ENCODE results near the gene MCM3AP.

Gene MCM3AP

DNA sequence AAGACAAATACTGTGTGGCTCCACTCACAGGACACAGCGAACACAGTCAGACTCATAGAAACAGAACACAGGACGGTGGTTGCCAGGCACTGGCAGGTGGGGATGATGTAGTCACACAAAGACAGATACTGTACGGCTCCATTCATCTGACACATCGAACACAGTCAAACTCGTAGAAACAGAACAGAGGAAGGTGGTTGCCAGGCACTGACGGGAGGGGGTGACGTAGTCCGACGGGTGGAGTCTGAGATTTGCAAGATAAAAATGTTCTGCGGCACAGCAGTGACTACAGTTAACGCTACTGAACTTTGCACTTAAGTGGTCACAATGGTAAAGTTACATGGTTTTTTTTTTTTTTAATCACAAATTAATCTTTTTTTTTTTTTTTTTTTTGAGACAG lies 19.5 kb upstream of the MCM3AP start:
- Histone ChIP-seq H3K9me3 (replicated peaks in 1 of 11) (no peaks in the 10 kb centered on the region), H3K4me2 (no peak overlapping the region), H3K4me3 (no peak overlapping the region), H3K27me3 (no peaks in the 10 kb centered on the region), H3K27ac (no peak overlapping the region), H3K36me3 (peaks cover 21 to 95% (median 94%) of the 10 kb centered on the region in 11 experiments), H3K4me1 (no peaks in the 10 kb centered on the region), H4K20me1 (peaks cover 0 to 50% (median 0%) of the 10 kb centered on the region in 11 experiments; a peak in 7 of 22 replicates), H3K9ac (no peak overlapping the region)
- no peak for TF ChIP-seq Cebpa-rat (IDR thresholded peaks at IDR 0.05)

DNA sequence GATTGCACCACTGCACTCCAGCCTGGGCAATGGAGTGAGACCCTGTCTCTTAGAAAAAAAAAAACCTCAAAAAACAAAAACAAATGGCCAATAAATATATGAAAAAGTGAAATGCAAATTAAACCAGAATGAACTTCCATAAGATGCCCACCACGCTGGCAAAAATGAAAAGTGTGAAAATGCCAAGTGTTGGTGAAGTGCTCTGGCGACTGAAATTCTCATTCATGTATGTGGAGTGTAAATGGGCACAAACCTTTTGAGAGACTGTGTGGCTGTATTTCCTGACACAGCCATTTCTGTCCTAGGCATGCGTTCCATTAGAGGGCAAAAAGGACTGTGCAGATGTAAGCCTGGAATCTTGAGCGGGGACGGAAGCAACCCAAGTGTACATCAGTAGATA lies 19.0 kb upstream of the MCM3AP start:
- no peak for TF ChIP-seq Cebpa-rat (IDR thresholded peaks at IDR 0.05)
- Histone ChIP-seq H3K27me3 (no peaks in the 10 kb centered on the region), H4K20me1 (peaks cover 0 to 47% (median 0%) of the 10 kb centered on the region in 11 experiments; a peak in 7 of 22 replicates), H3K27ac (no peak overlapping the region), H3K4me3 (no peak overlapping the region), H3K4me2 (no peak overlapping the region), H3K36me3 (peaks cover 21 to 95% (median 94%) of the 10 kb centered on the region in 11 experiments), H3K9me3 (replicated peaks in 1 of 11) (no peaks in the 10 kb centered on the region), H3K4me1 (no peaks in the 10 kb centered on the region), H3K9ac (no peak overlapping the region)

DNA sequence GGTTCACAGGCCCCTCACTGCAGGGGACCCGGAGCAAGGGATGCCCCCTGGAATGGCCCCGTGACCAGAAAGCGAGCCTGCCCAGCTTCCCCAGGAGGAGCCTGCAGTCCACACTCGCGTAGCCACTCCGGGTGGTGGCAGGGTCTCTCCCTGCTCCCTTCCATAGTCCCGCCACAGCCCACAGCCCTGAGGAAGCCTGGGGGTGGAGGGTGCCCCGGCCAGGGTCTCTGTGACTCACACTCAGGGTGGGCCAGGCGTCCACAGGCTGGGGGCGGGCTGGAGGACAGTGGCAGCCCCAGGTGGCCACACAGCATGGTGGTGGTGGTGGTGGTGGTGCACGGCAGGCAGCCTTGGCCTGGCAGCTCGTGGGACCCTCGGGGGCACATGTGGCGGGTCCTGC lies 16.3 kb upstream of the MCM3AP start:
- H3K27me3 ChIP-seq = peaks cover 0 to 11% (median 8%) of the 10 kb centered on the region in 11 experiments; a peak in 9 of 22 replicates
- no peak for TF ChIP-seq Cebpa-rat (IDR thresholded peaks at IDR 0.05)
- H3K4me1 ChIP-seq = peaks cover 0 to 11% (median 10%) of the 10 kb centered on the region in 10 experiments; a peak in 14 of 20 replicates
- H3K4me2 ChIP-seq = no peak overlapping the region
- peaks cover 0 to 28% (median 0%) of the 10 kb centered on the region in 11 experiments; a peak in 6 of 22 replicates for H4K20me1 ChIP-seq
- H3K9me3 ChIP-seq (replicated peaks in 1 of 11) = no peaks in the 10 kb centered on the region
- H3K27ac ChIP-seq = no peak overlapping the region
- H3K36me3 ChIP-seq = peaks cover 21 to 80% (median 75%) of the 10 kb centered on the region in 11 experiments
- H3K4me3 ChIP-seq = no peak overlapping the region
- H3K9ac ChIP-seq = no peak overlapping the region

DNA sequence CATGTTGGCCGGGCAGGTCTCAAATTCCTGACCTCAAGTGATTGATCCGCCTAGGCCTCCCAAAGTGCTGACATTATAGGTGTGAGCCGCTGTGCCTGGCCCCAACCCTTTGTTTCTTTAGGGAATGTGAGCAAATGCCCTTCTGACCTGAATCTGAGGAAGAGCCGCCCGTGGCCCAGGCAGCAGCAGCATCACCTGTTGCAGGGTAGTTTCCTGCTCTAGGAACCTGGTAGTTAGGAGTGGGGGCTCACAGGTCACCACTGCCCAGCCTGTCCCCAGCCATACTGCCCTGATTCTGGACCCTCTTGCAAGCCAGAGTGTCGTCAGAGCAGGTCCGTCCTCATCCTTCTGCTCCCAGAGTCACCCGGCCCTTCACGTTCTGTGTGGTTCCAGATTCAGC lies 13.8 kb upstream of the MCM3AP start:
- H3K9me3 ChIP-seq (replicated peaks in 1 of 11) = no peaks in the 10 kb centered on the region
- peaks cover 0 to 11% (median 8%) of the 10 kb centered on the region in 11 experiments; a peak in 9 of 22 replicates for H3K27me3 ChIP-seq
- H3K4me3 ChIP-seq = no peak overlapping the region
- peaks cover 0 to 20% (median 0%) of the 10 kb centered on the region in 11 experiments; a peak in 5 of 22 replicates for H4K20me1 ChIP-seq
- peaks cover 11 to 23% (median 21%) of the 10 kb centered on the region in 10 experiments for H3K4me1 ChIP-seq
- no peak overlapping the region for H3K4me2 ChIP-seq
- H3K36me3 ChIP-seq = peaks cover 4 to 54% (median 49%) of the 10 kb centered on the region in 11 experiments; a peak in 21 of 22 replicates
- no peak overlapping the region for H3K9ac ChIP-seq
- H3K27ac ChIP-seq = no peak overlapping the region
- no peak for TF ChIP-seq Cebpa-rat (IDR thresholded peaks at IDR 0.05)

DNA sequence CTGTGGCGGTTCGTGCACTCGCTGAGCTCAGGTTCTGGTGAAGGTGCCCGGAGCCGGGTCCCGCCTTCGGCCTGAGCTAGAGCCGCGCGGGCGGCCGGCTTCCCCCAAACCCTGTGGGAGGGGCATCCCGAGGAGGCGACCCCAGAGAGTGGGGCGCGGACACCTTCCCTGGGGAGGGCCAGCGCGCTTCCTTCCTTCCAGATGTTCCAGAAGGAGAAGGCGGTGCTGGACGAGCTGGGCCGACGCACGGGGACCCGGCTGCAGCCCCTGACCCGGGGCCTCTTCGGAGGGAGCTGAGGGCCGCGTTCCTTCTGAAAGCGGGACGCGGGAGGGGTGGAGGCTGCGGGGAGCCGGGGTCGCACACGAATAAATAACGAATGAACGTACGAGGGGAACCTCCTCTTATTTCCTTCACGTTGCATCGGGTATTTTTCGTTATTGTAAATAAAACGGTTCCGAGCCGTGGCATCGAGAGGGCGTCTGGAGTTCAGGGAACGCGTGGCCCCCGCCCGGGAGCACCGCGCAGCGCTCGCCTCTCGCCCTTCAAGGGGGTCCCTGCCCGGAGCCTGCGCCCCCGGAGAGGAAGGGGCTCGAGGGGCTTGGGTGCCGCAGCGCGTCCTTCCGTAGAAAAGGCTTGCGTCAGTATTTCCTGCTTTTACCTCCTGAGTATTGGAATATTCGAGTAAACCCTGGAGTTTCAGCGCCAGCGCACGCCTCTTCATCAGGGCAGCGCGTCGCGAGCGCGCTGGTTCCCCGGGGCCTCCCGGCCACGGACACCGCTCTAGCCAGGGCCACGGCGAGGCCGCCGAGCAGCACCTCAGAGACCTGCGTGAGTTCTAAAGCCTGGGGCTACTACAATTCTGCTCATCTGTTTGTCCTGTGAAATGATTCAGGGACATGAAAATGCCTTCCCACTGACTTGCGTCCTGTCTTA lies 12.2 kb upstream of the MCM3AP start:
- Histone ChIP-seq H4K20me1 (peaks cover 0 to 20% (median 0%) of the 10 kb centered on the region in 11 experiments; a peak in 5 of 22 replicates), H3K9me3 (replicated peaks in 1 of 11) (no peaks in the 10 kb centered on the region), H3K4me3 (peak overlapping the region; percentile 44 to 66 (median 52)), H3K4me1 (peaks cover 11 to 23% (median 21%) of the 10 kb centered on the region in 10 experiments), H3K4me2 (peak overlapping the region; percentile 79 to 91 (median 87)), H3K27me3 (peaks cover 0 to 11% (median 8%) of the 10 kb centered on the region in 11 experiments; a peak in 9 of 22 replicates), H3K36me3 (peaks cover 4 to 45% (median 39%) of the 10 kb centered on the region in 11 experiments; a peak in 20 of 22 replicates), H3K9ac (peak overlapping the region; percentile 46 to 71 (median 62)), H3K27ac (peak overlapping the region in 7 of 11 experiments; percentile 13 to 35 (median 28); a peak in 11 of 22 replicates)
- no peak for TF ChIP-seq Cebpa-rat (IDR thresholded peaks at IDR 0.05)

DNA sequence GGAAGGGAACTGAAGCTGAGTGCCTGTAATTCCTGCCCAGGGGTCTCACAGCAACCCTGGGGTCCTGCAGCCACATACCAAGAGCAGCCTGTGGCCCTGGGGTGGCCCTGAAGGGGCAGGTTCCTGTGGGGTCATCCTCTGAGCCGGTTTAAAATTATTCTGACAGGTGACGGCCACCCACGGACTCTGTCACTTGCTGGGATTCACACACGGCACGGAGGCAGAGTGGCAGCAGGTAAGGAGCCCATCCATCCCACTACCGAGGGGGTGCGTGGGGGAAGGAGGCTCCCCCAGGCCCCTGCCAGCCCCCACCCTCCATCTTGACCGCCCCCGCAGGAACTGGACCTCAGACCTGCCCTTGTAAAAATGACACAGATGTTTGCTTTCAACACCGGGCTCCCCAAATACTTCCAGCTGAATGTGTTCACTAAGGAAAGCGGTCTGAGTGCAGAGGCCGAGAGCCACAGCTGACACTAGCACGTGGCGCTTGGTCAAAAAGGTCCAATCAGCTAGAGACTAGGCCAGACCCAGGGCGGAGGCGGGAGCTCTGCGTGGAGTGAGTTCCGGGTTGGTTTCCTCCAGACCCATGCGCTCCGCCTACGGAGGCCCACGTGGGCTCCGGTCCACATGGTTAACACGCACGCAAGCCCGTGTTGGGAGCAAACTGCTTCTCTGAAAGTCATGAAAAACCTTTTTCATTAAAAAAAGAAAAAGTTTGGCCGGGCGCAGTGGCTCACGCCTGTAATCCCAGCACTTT lies 10.8 kb upstream of the MCM3AP start:
- no peak for TF ChIP-seq Cebpa-rat (IDR thresholded peaks at IDR 0.05)
- Histone ChIP-seq H3K36me3 (peaks cover 10 to 43% (median 36%) of the 10 kb centered on the region in 11 experiments), H3K27me3 (peaks cover 0 to 11% (median 8%) of the 10 kb centered on the region in 11 experiments; a peak in 9 of 22 replicates), H3K4me2 (peak overlapping the region in 2 of 11 experiments; percentile 9 to 52; a peak in 1 of 22 replicates), H4K20me1 (peaks cover 0 to 10% (median 0%) of the 10 kb centered on the region in 11 experiments; a peak in 4 of 22 replicates), H3K4me3 (no peak overlapping the region), H3K27ac (no peak overlapping the region), H3K9me3 (replicated peaks in 1 of 11) (peaks cover 0 to 13% (median 11%) of the 10 kb centered on the region in 11 experiments; a peak in 18 of 22 replicates), H3K4me1 (peaks cover 11 to 27% (median 24%) of the 10 kb centered on the region in 10 experiments), H3K9ac (no peak overlapping the region)

DNA sequence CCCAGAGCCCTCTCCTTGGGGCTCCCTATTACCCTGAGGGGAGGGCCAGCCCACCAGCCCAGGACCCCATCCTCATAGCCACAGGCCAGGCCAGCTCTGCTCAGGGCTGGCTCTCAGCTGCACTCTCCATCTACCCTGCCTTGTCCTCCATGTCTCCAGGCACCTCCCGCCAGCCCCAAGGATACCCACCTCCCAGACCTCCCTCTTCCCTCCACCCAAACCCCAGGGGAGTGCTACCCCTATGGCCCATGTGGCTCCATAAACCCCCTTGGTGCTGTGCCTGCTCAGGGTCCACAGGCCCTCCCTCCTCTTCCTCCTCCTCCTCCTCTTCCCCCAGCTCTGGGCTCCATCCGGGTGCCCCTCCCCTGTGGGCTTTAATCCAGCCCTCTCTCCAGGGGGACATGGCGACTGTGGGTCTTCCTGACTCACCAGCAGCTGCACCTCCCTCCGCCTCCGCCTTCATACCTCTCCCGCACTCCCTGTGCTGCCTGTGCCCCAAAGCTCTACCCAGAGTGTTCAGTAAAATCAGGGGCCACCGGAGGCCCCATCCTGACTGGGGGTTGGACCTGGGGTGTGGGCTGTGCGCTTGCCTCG lies 9.9 kb upstream of the MCM3AP start:
- Histone ChIP-seq H3K9ac (peak overlapping the region in 8 of 11 experiments; percentile 14 to 49 (median 31); a peak in 7 of 22 replicates), H3K4me1 (peaks cover 11 to 36% (median 31%) of the 10 kb centered on the region in 10 experiments), H4K20me1 (peaks cover 0 to 8% (median 0%) of the 10 kb centered on the region in 11 experiments; a peak in 2 of 22 replicates), H3K9me3 (replicated peaks in 1 of 11) (peaks cover 0 to 13% (median 11%) of the 10 kb centered on the region in 11 experiments; a peak in 18 of 22 replicates), H3K36me3 (peaks cover 10 to 35% (median 27%) of the 10 kb centered on the region in 11 experiments), H3K27me3 (peaks cover 0 to 11% (median 8%) of the 10 kb centered on the region in 11 experiments; a peak in 9 of 22 replicates), H3K4me3 (no peak overlapping the region), H3K27ac (peak overlapping the region in 9 of 11 experiments; percentile 18 to 70 (median 58); a peak in 15 of 22 replicates), H3K4me2 (peak overlapping the region; percentile 49 to 79 (median 73))
- TF ChIP-seq Cebpa-rat (IDR thresholded peaks at IDR 0.05) = no peak
